Activated CD8-positive, alpha-beta memory T cell treated with anti-CD3 and anti-CD28 coated beads for 36 hours (primary cell): ENCODE data around the gene ARHGAP31. TPM values are rescaled to one million over a fixed set of nuclear protein-coding genes. Genes with fewer than 3 reads are reported as not detected.
"Not testable (repeated sequence)": the region's sequence is repeated elsewhere in the genome, so short reads cannot be mapped to it uniquely, and the experiment has no call there.

ENCODE experiments used
- CTCF ChIA-PET: fragments of 350-600 bp; sonication (Branson Sonifier 250); formaldehyde crosslinking; loops from one replicate; lab custom pipeline; 2021; ENCODE audit warnings: antibody characterized with exemption; lab: Charles Lee
- POLR2A ChIA-PET: fragments of 350-600 bp; sonication (Branson Sonifier 250); formaldehyde crosslinking; loops from one replicate; lab custom pipeline; 2021; ENCODE audit warnings: antibody characterized with exemption; lab: Charles Lee
- total RNA-seq, 2 experiments: library from RNA; stranded (reverse); gene quantifications; one replicate each; pipeline ENCODE4 v1.2.3, GENCODE V29; 2021

The ARHGAP31 gene
- total RNA-seq, 2 experiments from 2014 or later: 17.3 to 18.6 TPM

GRCh38 chr3:119313461-119313860, 19.3 kb downstream of the ARHGAP31 start:
- CTCF ChIA-PET: no interaction called here

GRCh38 chr3:119314821-119315220, 20.6 kb downstream of the ARHGAP31 start:
- CTCF ChIA-PET: no interaction called here
- POLR2A ChIA-PET: no interaction called here

More at GRCh38 chr3:119313461-119313860, 19.3 kb downstream of the ARHGAP31 start:
- POLR2A ChIA-PET: no interaction called here

- CTCF ChIA-PET: interaction anchor here (0.6 kb wide), 1 partner anchor 174 kb away, joined by 3 read pairs; no protein-coding TSS in a partner anchor
These were observed 21.6 kb downstream of the ARHGAP31 start for GRCh38 chr3:119315600-119316312.

GRCh38 chr3:119316313-119316670, 22.1 kb downstream of the ARHGAP31 start:
- CTCF ChIA-PET: interaction anchor here (0.6 kb wide), 1 partner anchor 174 kb away, joined by 3 read pairs; no protein-coding TSS in a partner anchor

More at GRCh38 chr3:119315600-119316312, 21.6 kb downstream of the ARHGAP31 start:
- POLR2A ChIA-PET: no interaction called here

GRCh38 chr3:119318876-119319275, 24.7 kb downstream of the ARHGAP31 start:
- ChIA-PET CTCF (interaction anchor here (1.5 kb wide), 1 partner anchor 23 kb away, joined by 3 read pairs; no protein-coding TSS in a partner anchor), POLR2A (no interaction called here)

More at GRCh38 chr3:119316313-119316670, 22.1 kb downstream of the ARHGAP31 start:
- POLR2A ChIA-PET: no interaction called here

- ChIA-PET POLR2A (no interaction called here), CTCF (no interaction called here)
These were observed 25.1 kb downstream of the ARHGAP31 start for GRCh38 chr3:119319311-119319710.

GRCh38 chr3:119320785-119321184, 26.6 kb downstream of the ARHGAP31 start:
- POLR2A ChIA-PET: not testable (repeated sequence)

GRCh38 chr3:119322021-119322834, 28.0 kb downstream of the ARHGAP31 start:
- ChIA-PET POLR2A (interaction anchor here (0.6 to 1.6 kb wide), 6 partner anchors 23 to 699 kb away, joined by 3 to 23 read pairs (median 4); partner anchors contain the start of genes ARHGAP31, B4GALT4 and POGLUT1), CTCF (interaction anchor here (0.8 to 1.5 kb wide), 4 partner anchors 27 to 440 kb away, joined by 3 to 6 read pairs (median 4); partner anchors contain the start of gene B4GALT4)

More at GRCh38 chr3:119320785-119321184, 26.6 kb downstream of the ARHGAP31 start:
- CTCF ChIA-PET: not testable (repeated sequence)

GRCh38 chr3:119322835-119323722, 28.9 kb downstream of the ARHGAP31 start:
- CTCF ChIA-PET: interaction anchor here (0.8 to 1.5 kb wide), 4 partner anchors 28 to 440 kb away, joined by 3 to 6 read pairs (median 4); partner anchors contain the start of gene B4GALT4
- POLR2A ChIA-PET: interaction anchor here (0.6 to 1.6 kb wide), 6 partner anchors 24 to 698 kb away, joined by 3 to 23 read pairs (median 4); partner anchors contain the start of genes ARHGAP31, B4GALT4 and POGLUT1

GRCh38 chr3:119323723-119324085, 29.5 kb downstream of the ARHGAP31 start:
- ChIA-PET CTCF (no interaction called here), POLR2A (interaction anchor here (0.6 kb wide), 1 partner anchor 28 kb away, joined by 3 read pairs; no protein-coding TSS in a partner anchor)

GRCh38 chr3:119324899-119325298, 30.7 kb downstream of the ARHGAP31 start:
- CTCF ChIA-PET: no interaction called here
- POLR2A ChIA-PET: interaction anchor here (0.5 kb wide), 1 partner anchor 31 kb away, joined by 3 read pairs; the partner anchor contains the start of gene ARHGAP31

GRCh38 chr3:119326976-119327375, 32.8 kb downstream of the ARHGAP31 start:
- CTCF ChIA-PET: no interaction called here
- POLR2A ChIA-PET: no interaction called here

GRCh38 chr3:119329551-119329950, 35.4 kb downstream of the ARHGAP31 start:
- POLR2A ChIA-PET: interaction anchor here (0.6 kb wide), 1 partner anchor 59 kb away, joined by 5 read pairs; no protein-coding TSS in a partner anchor

GRCh38 chr3:119330181-119330580, 36.0 kb downstream of the ARHGAP31 start:
- CTCF ChIA-PET: no interaction called here
- POLR2A ChIA-PET: interaction anchor here (0.6 kb wide), 1 partner anchor 60 kb away, joined by 5 read pairs; no protein-coding TSS in a partner anchor

More at GRCh38 chr3:119329551-119329950, 35.4 kb downstream of the ARHGAP31 start:
- CTCF ChIA-PET: no interaction called here

GRCh38 chr3:119330858-119331257, 36.7 kb downstream of the ARHGAP31 start:
- ChIA-PET CTCF (no interaction called here), POLR2A (no interaction called here)

- ChIA-PET CTCF (no interaction called here), POLR2A (interaction anchor here (0.7 kb wide), 1 partner anchor 175 kb away, joined by 3 read pairs; no protein-coding TSS in a partner anchor)
These were observed 37.5 kb downstream of the ARHGAP31 start for GRCh38 chr3:119331661-119332060.

- ChIA-PET CTCF (no interaction called here), POLR2A (no interaction called here)
These were observed 39.8 kb downstream of the ARHGAP31 start for GRCh38 chr3:119333773-119334509.

- POLR2A ChIA-PET: no interaction called here
- CTCF ChIA-PET: no interaction called here
These were observed 42.6 kb downstream of the ARHGAP31 start for GRCh38 chr3:119336823-119337222.
